Ishikawa (cell line): ENCODE measurements around the gene MBNL1.

Source experiments
- CEBPB ChIP-seq: IDR thresholded peaks from 2 replicates; pipeline ENCODE4 v1.6.1; 2012
- CREB1 ChIP-seq: IDR thresholded peaks from 2 replicates; pipeline ENCODE4 v1.6.1; 2012; ENCODE audit warnings: low read depth
- EGR1 ChIP-seq: IDR thresholded peaks from 2 replicates; pipeline ENCODE4 v1.6.1; 2012
- EP300 ChIP-seq: IDR thresholded peaks from 2 replicates; pipeline ENCODE4 v1.6.1; 2012; ENCODE audit warnings: borderline replicate concordance
- FOXM1 ChIP-seq: IDR thresholded peaks from 2 replicates; pipeline ENCODE4 v1.6.1; 2012; ENCODE audit warnings: low read depth, borderline replicate concordance
- NFIC ChIP-seq: IDR thresholded peaks from 2 replicates; pipeline ENCODE4 v1.6.1; 2012
- RAD21 ChIP-seq: IDR thresholded peaks from 2 replicates; pipeline ENCODE4 v1.6.1; 2012; ENCODE audit warnings: low read depth
- TAF1 ChIP-seq: IDR thresholded peaks from 2 replicates; pipeline ENCODE4 v1.6.1; 2012; ENCODE audit warnings: low read depth, mild to moderate bottlenecking
- TCF12 ChIP-seq: IDR thresholded peaks from 2 replicates; pipeline ENCODE4 v1.6.1; 2012; ENCODE audit warnings: low read depth
- TEAD4 ChIP-seq: IDR thresholded peaks from 2 replicates; pipeline ENCODE4 v1.6.1; 2012
- USF1 ChIP-seq: IDR thresholded peaks from 2 replicates; pipeline ENCODE4 v1.6.1; 2012
- YY1 ChIP-seq: IDR thresholded peaks from 2 replicates; pipeline ENCODE4 v1.6.1; 2012; ENCODE audit warnings: low read depth
- ZBTB7A ChIP-seq: IDR thresholded peaks from 2 replicates; pipeline ENCODE4 v1.6.1; 2012; ENCODE audit warnings: low read depth
- TF ChIP-seq, protein P1 (sequence below): IDR thresholded peaks from 2 replicates; pipeline ENCODE4 v1.6.1; 2012
- TF ChIP-seq, protein P2 (sequence below): IDR thresholded peaks from 2 replicates; pipeline ENCODE4 v1.6.1; 2012; ENCODE audit warnings: low read depth, mild to moderate bottlenecking

Gene MBNL1

DNA sequence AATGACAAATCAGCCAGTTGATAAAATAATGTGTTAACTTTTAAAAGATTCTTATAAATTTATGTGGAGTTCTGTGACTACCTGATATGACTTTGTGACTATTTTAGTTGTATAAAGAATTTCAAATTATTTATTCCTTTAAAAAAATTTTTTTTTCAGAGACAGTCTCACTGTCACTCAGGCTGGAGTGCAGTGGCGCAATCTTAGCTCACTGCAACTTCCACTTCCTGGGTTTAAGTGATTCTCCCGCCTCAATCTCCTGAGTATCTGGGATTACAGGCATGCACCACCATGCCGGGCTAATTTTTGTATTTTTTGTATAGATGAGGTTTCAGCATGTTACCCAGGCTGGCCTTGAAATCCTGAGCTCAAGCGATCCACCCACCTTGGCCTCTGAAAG lies 48.5 kb downstream of the MBNL1 start:
- TF ChIP-seq EGR1 (no peak), YY1 (no peak), RAD21 (no peak), USF1 (no peak), TAF1 (no peak), ZBTB7A (no peak), CREB1 (no peak), CEBPB (no peak), TEAD4 (no peak), NFIC (no peak), TCF12 (no peak), FOXM1 (no peak), EP300 (no peak)
- TF ChIP-seq, protein P1, sequence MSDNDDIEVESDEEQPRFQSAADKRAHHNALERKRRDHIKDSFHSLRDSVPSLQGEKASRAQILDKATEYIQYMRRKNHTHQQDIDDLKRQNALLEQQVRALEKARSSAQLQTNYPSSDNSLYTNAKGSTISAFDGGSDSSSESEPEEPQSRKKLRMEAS = no peak
- TF ChIP-seq, protein P2, sequence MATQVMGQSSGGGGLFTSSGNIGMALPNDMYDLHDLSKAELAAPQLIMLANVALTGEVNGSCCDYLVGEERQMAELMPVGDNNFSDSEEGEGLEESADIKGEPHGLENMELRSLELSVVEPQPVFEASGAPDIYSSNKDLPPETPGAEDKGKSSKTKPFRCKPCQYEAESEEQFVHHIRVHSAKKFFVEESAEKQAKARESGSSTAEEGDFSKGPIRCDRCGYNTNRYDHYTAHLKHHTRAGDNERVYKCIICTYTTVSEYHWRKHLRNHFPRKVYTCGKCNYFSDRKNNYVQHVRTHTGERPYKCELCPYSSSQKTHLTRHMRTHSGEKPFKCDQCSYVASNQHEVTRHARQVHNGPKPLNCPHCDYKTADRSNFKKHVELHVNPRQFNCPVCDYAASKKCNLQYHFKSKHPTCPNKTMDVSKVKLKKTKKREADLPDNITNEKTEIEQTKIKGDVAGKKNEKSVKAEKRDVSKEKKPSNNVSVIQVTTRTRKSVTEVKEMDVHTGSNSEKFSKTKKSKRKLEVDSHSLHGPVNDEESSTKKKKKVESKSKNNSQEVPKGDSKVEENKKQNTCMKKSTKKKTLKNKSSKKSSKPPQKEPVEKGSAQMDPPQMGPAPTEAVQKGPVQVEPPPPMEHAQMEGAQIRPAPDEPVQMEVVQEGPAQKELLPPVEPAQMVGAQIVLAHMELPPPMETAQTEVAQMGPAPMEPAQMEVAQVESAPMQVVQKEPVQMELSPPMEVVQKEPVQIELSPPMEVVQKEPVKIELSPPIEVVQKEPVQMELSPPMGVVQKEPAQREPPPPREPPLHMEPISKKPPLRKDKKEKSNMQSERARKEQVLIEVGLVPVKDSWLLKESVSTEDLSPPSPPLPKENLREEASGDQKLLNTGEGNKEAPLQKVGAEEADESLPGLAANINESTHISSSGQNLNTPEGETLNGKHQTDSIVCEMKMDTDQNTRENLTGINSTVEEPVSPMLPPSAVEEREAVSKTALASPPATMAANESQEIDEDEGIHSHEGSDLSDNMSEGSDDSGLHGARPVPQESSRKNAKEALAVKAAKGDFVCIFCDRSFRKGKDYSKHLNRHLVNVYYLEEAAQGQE = no peak

- TF ChIP-seq USF1 = no peak
- no peak for TF ChIP-seq TEAD4
- no peak for TF ChIP-seq TAF1
- no peak for TF ChIP-seq CEBPB
- no peak for TF ChIP-seq TCF12
- no peak for TF ChIP-seq ZBTB7A
- TF ChIP-seq RAD21 = no peak
- no peak for TF ChIP-seq EGR1
- TF ChIP-seq YY1 = no peak
- TF ChIP-seq, protein P1 = no peak
- TF ChIP-seq EP300 = no peak
- TF ChIP-seq CREB1 = no peak
- no peak for TF ChIP-seq FOXM1
- no peak for TF ChIP-seq NFIC
- TF ChIP-seq, protein P2 = no peak
Observed at GRCh38 chr3:152317956-152318355, 49.2 kb downstream of the MBNL1 start.

DNA sequence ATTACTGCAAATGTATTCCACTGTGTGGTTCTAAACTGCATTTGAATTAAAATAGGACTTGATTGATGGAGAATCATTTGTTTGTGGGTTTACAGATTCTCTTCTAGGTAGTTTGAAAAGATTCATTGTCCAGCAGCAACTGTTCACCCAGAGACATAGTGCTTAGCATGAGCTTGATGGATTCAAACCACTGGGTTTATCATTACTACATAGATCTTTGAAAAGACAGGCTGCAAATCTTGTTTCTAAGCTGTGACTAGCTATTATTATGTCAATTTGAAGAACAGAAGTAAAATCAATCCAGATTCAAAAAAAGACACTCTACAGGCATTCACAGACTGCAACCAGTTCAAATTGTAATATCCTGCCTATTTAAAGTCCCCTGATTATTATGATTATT lies 49.8 kb downstream of the MBNL1 start:
- TF ChIP-seq USF1 = no peak
- no peak for TF ChIP-seq NFIC
- TF ChIP-seq, protein P2 = no peak
- TF ChIP-seq TEAD4 = no peak
- no peak for TF ChIP-seq CEBPB
- TF ChIP-seq EP300 = no peak
- TF ChIP-seq, protein P1 = no peak

GRCh38 chr3:152319256-152319655 lies 50.5 kb downstream of the MBNL1 start:
- TF ChIP-seq TAF1 (no peak), EGR1 (no peak), CEBPB (no peak), FOXM1 (no peak), TEAD4 (no peak), TCF12 (no peak), EP300 (no peak)
- TF ChIP-seq, protein P1 = no peak
